ENCODE data around the gene XAGE2.

- TF ChIP-seq CTCF (conservative IDR thresholded peaks at IDR 0.05 in 1 of 2, IDR thresholded peaks at IDR 0.05 in 1 of 2; ENCODE audit: low read depth in 1 of 2, low read length in 2 of 2) = no peak
- no peak for TF ChIP-seq EZH2 (IDR thresholded peaks at IDR 0.05; ENCODE audit: low read length, missing control alignments)
Observed at GRCh38 chrX:52368368-52369055, at the start of gene XAGE2.
